H9 (cell line): ENCODE data around the gene KIAA1328. TPM values are rescaled to one million over a fixed set of nuclear protein-coding genes. Genes with fewer than 3 reads are reported as not detected.

Source experiments
- DNase-seq: peaks from one replicate; pipeline ENCODE4 v3.0.0-alpha.2; 2017
- H2AFZ ChIP-seq: one replicate; pipeline ENCODE4 v1.6.1; 2013; ENCODE audit warnings: mild to moderate bottlenecking, low read length, control low read depth, moderate library complexity
- H2AK5ac ChIP-seq: 2 replicates; pipeline ENCODE4 v1.6.1; 2013; ENCODE audit warnings: low read length, control low read depth, mixed read lengths; ENCODE audit not compliant: insufficient read length
- H2BK120ac ChIP-seq: one replicate; pipeline ENCODE4 v1.6.1; 2013; ENCODE audit warnings: low read depth, mild to moderate bottlenecking, low read length, control low read depth, inconsistent platforms; ENCODE audit not compliant: poor library complexity, severe bottlenecking
- H2BK12ac ChIP-seq: 2 replicates; pipeline ENCODE4 v1.6.1; 2013; ENCODE audit warnings: low read length, control low read depth, mixed read lengths, low read depth; ENCODE audit not compliant: insufficient read length
- H2BK15ac ChIP-seq: 2 replicates; pipeline ENCODE4 v1.6.1; 2013; ENCODE audit warnings: low read depth, low read length, control low read depth
- H2BK20ac ChIP-seq: one replicate; pipeline ENCODE4 v1.6.1; 2013; ENCODE audit warnings: low read depth, mild to moderate bottlenecking, low read length, control low read depth, inconsistent platforms; ENCODE audit not compliant: poor library complexity, severe bottlenecking
- H2BK5ac ChIP-seq: 2 replicates; pipeline ENCODE4 v1.6.1; 2013; ENCODE audit warnings: low read length, control low read depth, mixed read lengths; ENCODE audit not compliant: insufficient read length
- H3K14ac ChIP-seq: 2 replicates; pipeline ENCODE4 v1.6.1; 2013; ENCODE audit warnings: low read length, control low read depth; ENCODE audit not compliant: insufficient read depth
- H3K18ac ChIP-seq: 2 replicates; pipeline ENCODE4 v1.6.1; 2013; ENCODE audit warnings: low read depth, mild to moderate bottlenecking, mixed read lengths, low read length, control low read depth; ENCODE audit not compliant: insufficient read length
- H3K23ac ChIP-seq: 2 replicates; pipeline ENCODE4 v1.6.1; 2013; ENCODE audit warnings: low read length, control low read depth, mixed read lengths, low read depth; ENCODE audit not compliant: insufficient read length
- H3K23me2 ChIP-seq: 2 replicates; pipeline ENCODE4 v1.6.1; 2013; ENCODE audit warnings: low read depth, mild to moderate bottlenecking, mixed read lengths, low read length, control low read depth; ENCODE audit not compliant: insufficient read length, poor library complexity, severe bottlenecking
- H3K27ac ChIP-seq: 2 replicates; pipeline ENCODE4 v1.5.1; 2013; ENCODE audit warnings: low read length, control low read depth, mixed read lengths, low read depth; ENCODE audit not compliant: insufficient read length
- H3K27me3 ChIP-seq: 2 replicates; pipeline ENCODE4 v1.6.1; 2013; ENCODE audit warnings: low read length, control low read depth, inconsistent platforms; ENCODE audit not compliant: insufficient read depth
- H3K4ac ChIP-seq: 2 replicates; pipeline ENCODE4 v1.6.1; 2013; ENCODE audit warnings: low read depth, mild to moderate bottlenecking, control low read depth, inconsistent platforms, low read length, moderate library complexity
- H3K4me1 ChIP-seq: 2 replicates; pipeline ENCODE4 v1.6.1; 2013; ENCODE audit warnings: low read length, control low read depth, inconsistent platforms; ENCODE audit not compliant: insufficient read depth
- H3K4me2 ChIP-seq: 2 replicates; pipeline ENCODE4 v1.6.1; 2013; ENCODE audit warnings: low read length, control low read depth, mixed read lengths; ENCODE audit not compliant: insufficient read length, insufficient read depth
- H3K56ac ChIP-seq: 2 replicates; pipeline ENCODE4 v1.6.1; 2013; ENCODE audit warnings: low read depth, mild to moderate bottlenecking, mixed read lengths, low read length, control low read depth; ENCODE audit not compliant: insufficient read length
- H3K79me1 ChIP-seq: 2 replicates; pipeline ENCODE4 v1.6.1; 2013; ENCODE audit warnings: low read depth, mild to moderate bottlenecking, moderate library complexity, low read length, control low read depth, inconsistent platforms; ENCODE audit not compliant: insufficient read depth, poor library complexity, severe bottlenecking
- H3K79me2 ChIP-seq: 2 replicates; pipeline ENCODE4 v1.6.1; 2013; ENCODE audit warnings: low read length, control low read depth, inconsistent platforms; ENCODE audit not compliant: insufficient read depth
- H3K9ac ChIP-seq: 2 replicates; pipeline ENCODE4 v1.6.1; 2013; ENCODE audit warnings: low read length, control low read depth, mixed read lengths; ENCODE audit not compliant: insufficient read length; ENCODE audit errors: extremely low read depth
- H3K9me3 ChIP-seq: one replicate; pipeline ENCODE4 v1.6.1; 2013; ENCODE audit warnings: low read depth, low read length, inconsistent platforms; ENCODE audit not compliant: control insufficient read depth
- H3T11ph ChIP-seq: one replicate; pipeline ENCODE4 v1.6.1; 2013; ENCODE audit warnings: mild to moderate bottlenecking, low read length, control low read depth, inconsistent platforms
- H4K20me1 ChIP-seq: one replicate; pipeline ENCODE4 v1.6.1; 2013; ENCODE audit not compliant: control insufficient read depth, insufficient read length, insufficient read depth
- H4K5ac ChIP-seq: 2 replicates; pipeline ENCODE4 v1.6.1; 2013; ENCODE audit warnings: low read depth, mild to moderate bottlenecking, mixed read lengths, low read length, control low read depth; ENCODE audit not compliant: insufficient read length
- H4K8ac ChIP-seq: replicated peaks from 2 replicates; pipeline ENCODE4 v1.6.1; 2013; ENCODE audit warnings: low read length, control low read depth, mixed read lengths, low read depth; ENCODE audit not compliant: insufficient read length
- H4K91ac ChIP-seq: 2 replicates; pipeline ENCODE4 v1.6.1; 2013; ENCODE audit warnings: low read depth, mild to moderate bottlenecking, moderate library complexity, mixed read lengths, low read length, control low read depth; ENCODE audit not compliant: insufficient read length
- H3K27ac Mint-ChIP-seq, 3 experiments: 2 replicates in 2 of 3; 3 replicates in 1 of 3; pipeline ENCODE4 v1.8.0; 2020 to 2021; ENCODE audit warnings: mixed read lengths in 3 of 3, mild to moderate bottlenecking in 1 of 3, moderate library complexity in 1 of 3
- H3K27me3 Mint-ChIP-seq: 2 replicates; pipeline ENCODE4 v1.8.0; 2021; ENCODE audit warnings: low read depth, mild to moderate bottlenecking, moderate library complexity, mixed read lengths
- H3K36me3 Mint-ChIP-seq, 3 experiments: 2 replicates in 2 of 3; 3 replicates in 1 of 3; pipeline ENCODE4 v1.8.0; 2020 to 2021; ENCODE audit warnings: low read depth in 3 of 3, mixed read lengths in 3 of 3; ENCODE audit not compliant: insufficient read depth in 1 of 3
- H3K4me1 Mint-ChIP-seq, 2 experiments: 2 replicates each; pipeline ENCODE4 v1.8.0; 2020; ENCODE audit warnings: mixed read lengths in 2 of 2
- H3K4me3 Mint-ChIP-seq, 2 experiments: 2 replicates in 1 of 2; 3 replicates in 1 of 2; pipeline ENCODE4 v1.8.0; 2020 to 2021; ENCODE audit warnings: mild to moderate bottlenecking in 2 of 2, mixed read lengths in 2 of 2, moderate library complexity in 1 of 2
- H3K9me3 Mint-ChIP-seq, 2 experiments: 2 replicates in 1 of 2; 3 replicates in 1 of 2; pipeline ENCODE4 v1.8.0; 2020; ENCODE audit warnings: mild to moderate bottlenecking in 2 of 2, mixed read lengths in 2 of 2, moderate library complexity in 1 of 2
- WGBS: extraction: QIAGEN DNeasy Blood & Tissue Kit; methylation state at CpG from one replicate; pipeline ENCODE4 v1.1.7; 2013; ENCODE audit warnings: missing lambda C conversion rate, low lambda C conversion rate, mixed read lengths; ENCODE audit not compliant: insufficient read length; ENCODE audit errors: extremely low coverage; 5-methylcytosine and 5-hydroxymethylcytosine counted together
- total RNA-seq: library from RNA; stranded (reverse); gene quantifications from 2 replicates; pipeline ENCODE4 v1.2.1, GENCODE V29; 2021
- TF ChIP-seq, protein P1 (sequence below): fragments of 200-600 bp; sonication (generic); conservative IDR thresholded peaks from 3 replicates; pipeline ENCODE4 v1.8.0; 2021; ENCODE audit warnings: antibody characterized with exemption, mild to moderate bottlenecking

Gene KIAA1328
- total RNA-seq, 1 experiment from 2014 or later = 4.9 TPM

DNA sequence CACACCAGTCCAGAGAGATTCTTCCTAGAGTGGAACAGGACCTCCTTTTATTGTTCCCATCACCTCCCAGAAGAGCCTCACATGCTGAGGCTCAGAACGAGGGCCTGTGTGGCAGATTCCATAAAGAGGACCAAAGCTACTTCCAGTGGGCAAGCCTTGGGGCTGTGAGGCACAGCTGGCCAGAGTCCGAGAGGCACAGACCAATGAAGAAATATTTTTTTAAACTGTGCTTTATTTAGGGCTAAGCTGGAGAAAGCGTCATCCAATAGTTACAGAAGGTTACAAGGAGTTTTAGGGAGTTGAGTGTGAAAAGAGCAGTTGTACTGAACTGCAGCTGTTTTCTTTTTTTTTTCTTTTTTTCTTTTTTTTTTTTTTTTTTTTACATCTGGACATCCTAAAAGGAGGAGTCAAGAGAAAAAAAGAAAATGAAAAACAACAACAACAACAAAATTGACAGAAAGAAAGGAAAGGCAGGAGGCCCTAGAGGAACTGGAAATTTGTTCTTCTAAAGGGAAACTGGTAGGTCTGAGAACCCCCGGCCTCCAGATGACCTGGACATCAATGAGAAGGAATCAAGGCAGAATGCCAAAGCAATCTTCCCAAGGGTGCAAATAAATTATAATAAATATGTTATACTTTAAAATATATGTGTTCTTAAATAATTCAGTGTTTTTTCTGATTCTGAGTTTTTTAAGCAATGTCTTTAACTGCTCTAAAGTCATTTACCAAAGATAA is 414.1 kb downstream of the KIAA1328 start:
- Histone ChIP-seq H3K18ac (no peak overlapping the region), H3K27ac (no peak overlapping the region), H3K14ac (no peak overlapping the region), H3K79me1 (no peaks in the 10 kb centered on the region), H3K56ac (no peak overlapping the region), H3K23me2 (no peaks in the 10 kb centered on the region), H4K20me1 (no peaks in the 10 kb centered on the region), H3K4ac (no peak overlapping the region), H3K4me2 (no peak overlapping the region), H2AK5ac (no peak overlapping the region), H3K27me3 (no peaks in the 10 kb centered on the region), H2AFZ (no peak overlapping the region), H4K8ac (no peak overlapping the region), H3T11ph (no peak overlapping the region), H4K91ac (no peak overlapping the region), H3K23ac (no peak overlapping the region), H2BK5ac (no peak overlapping the region), H2BK20ac (no peak overlapping the region), H3K79me2 (no peaks in the 10 kb centered on the region), H3K4me1 (peaks cover 5% of the 10 kb centered on the region), H2BK120ac (no peak overlapping the region), H2BK12ac (no peak overlapping the region), H3K9ac (no peak overlapping the region), H2BK15ac (no peak overlapping the region), H3K9me3 (no peaks in the 10 kb centered on the region), H4K5ac (no peak overlapping the region)
- peaks cover 44% of the 10 kb centered on the region for H3K27me3 Mint-ChIP-seq
- no peak for DNase-seq
- peaks cover 9 to 22% of the 10 kb centered on the region in 2 experiments for H3K4me1 Mint-ChIP-seq
- H3K27ac Mint-ChIP-seq = no peak overlapping the region
- TF ChIP-seq, protein P1, sequence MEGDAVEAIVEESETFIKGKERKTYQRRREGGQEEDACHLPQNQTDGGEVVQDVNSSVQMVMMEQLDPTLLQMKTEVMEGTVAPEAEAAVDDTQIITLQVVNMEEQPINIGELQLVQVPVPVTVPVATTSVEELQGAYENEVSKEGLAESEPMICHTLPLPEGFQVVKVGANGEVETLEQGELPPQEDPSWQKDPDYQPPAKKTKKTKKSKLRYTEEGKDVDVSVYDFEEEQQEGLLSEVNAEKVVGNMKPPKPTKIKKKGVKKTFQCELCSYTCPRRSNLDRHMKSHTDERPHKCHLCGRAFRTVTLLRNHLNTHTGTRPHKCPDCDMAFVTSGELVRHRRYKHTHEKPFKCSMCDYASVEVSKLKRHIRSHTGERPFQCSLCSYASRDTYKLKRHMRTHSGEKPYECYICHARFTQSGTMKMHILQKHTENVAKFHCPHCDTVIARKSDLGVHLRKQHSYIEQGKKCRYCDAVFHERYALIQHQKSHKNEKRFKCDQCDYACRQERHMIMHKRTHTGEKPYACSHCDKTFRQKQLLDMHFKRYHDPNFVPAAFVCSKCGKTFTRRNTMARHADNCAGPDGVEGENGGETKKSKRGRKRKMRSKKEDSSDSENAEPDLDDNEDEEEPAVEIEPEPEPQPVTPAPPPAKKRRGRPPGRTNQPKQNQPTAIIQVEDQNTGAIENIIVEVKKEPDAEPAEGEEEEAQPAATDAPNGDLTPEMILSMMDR = no peak
- H3K4me3 Mint-ChIP-seq = no peak overlapping the region
- no peaks in the 10 kb centered on the region for H3K9me3 Mint-ChIP-seq
- WGBS = no CpG with 5 or more reads among the region's 4 CpGs
- no peaks in the 10 kb centered on the region for H3K36me3 Mint-ChIP-seq
